GM21381 (cell line): ENCODE results near the gene KAT5.
"Not testable (repeated sequence)": the region's sequence is repeated elsewhere in the genome, so short reads cannot be mapped to it uniquely, and the experiment has no call there.

Source experiments
- ATAC-seq: cut with Tn5 transposase; IDR thresholded peaks from one replicate; pipeline ENCODE4 v1.9.1; 2021; ENCODE audit warnings: mild to moderate bottlenecking, moderate library complexity; ENCODE audit not compliant: unreplicated experiment

The KAT5 gene

DNA sequence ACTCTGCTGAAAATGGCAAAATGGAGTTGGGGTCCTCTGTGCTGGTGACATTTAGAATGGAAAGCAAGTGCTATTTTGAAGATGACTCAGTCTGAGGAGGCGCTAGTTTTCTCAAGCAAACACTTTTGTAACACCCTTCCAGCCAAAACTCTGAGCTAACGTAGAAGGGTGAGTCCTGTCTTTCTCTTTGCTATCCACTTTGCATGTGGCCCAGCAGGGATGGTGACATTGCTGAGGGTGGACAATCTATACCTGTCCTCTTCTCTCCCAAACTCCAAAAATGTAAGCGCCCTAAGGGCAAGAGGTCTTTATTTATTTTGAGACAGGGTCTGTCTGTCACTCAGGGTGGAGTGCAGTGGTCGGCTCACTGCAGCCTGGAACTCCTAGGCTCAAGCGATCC is 3.6 kb upstream of the KAT5 start:
- no peak for ATAC-seq

DNA sequence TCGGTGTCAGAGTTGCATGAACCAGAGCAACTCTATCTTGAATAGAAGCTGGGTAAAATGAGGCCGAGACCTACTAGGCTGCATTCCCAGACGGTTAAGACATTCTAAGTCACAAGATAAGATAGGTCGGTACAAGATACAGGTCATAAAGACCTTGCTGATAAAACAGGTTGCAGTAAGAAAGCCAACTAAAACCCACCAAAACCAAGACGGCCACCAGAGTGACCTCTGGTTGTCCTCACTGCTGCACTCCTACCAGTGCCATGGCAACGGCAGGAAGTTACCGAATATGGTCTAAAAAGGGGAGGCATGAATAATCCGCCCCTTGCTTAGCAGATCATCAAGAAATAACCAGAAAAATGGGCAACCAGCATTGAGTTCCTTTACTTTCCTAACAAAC is 2.4 kb upstream of the KAT5 start:
- no peak for ATAC-seq

DNA sequence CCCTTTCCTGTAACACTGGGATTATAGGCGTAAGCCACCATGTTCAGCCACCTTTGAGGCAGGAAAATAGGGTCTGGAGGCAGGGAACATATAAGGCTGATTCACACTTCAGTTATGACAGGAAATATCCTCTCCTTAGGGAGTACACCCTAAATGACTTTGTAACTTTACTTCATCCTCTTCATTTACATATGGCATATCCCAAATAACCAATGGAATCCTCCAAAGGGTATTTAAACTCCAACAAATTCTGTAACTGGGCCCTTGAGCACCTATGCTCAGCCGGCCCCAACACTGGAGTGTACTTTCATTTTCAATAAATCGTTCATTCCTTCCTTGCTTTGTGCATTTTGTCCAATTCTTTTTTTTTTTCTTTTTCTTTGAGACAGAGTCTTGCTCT is 1.6 kb upstream of the KAT5 start:
- no peak for ATAC-seq

DNA sequence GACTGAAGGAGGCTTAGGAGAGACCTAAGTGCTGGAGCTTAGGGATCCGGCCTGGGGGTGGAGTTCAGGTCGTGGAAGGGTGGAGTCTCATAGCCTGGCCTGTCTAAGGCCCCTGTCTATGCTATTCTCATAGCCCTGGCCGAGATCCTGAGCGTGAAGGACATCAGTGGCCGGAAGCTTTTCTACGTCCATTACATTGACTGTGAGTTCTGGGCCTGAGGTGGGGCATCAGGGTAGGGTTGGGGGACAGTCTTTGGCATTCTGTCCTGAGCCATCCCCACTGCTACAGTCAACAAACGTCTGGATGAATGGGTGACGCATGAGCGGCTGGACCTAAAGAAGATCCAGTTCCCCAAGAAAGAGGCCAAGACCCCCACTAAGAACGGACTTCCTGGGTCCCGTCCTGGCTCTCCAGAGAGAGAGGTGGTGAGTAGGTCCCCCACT is 603 bp downstream of the KAT5 start:
- no peak for ATAC-seq

DNA sequence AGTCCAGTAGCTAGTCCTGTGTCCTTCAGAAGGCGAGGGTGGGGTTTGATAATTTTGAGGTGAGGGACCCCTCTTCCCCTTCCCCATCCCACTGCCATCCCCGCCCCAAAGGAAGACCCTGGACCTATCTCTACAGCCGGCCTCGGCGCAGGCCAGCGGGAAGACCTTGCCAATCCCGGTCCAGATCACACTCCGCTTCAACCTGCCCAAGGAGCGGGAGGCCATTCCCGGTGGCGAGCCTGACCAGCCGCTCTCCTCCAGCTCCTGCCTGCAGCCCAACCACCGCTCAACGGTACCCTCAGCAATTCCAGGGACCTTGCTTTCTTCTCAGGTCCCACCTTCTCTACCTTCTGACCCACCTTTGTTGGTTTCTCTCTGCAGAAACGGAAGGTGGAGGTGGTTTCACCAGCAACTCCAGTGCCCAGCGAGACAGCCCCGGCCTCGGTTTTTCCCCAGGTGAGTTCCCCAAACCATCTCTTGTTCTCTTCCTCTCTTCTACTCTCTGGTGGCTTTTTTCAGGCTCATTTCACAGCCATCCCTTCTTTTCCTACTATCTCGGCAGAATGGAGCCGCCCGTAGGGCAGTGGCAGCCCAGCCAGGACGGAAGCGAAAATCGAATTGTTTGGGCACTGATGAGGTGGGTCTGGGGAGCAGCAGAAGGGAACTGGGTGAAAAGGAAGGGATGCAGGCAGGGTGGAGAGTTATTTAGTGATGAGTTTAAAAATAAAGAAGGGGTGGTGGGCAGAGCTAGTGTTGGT is 1.3 kb downstream of the KAT5 start:
- ATAC-seq: no peak

GRCh38 chr11:65714433-65714832 is 2.4 kb downstream of the KAT5 start:
- no peak for ATAC-seq

DNA sequence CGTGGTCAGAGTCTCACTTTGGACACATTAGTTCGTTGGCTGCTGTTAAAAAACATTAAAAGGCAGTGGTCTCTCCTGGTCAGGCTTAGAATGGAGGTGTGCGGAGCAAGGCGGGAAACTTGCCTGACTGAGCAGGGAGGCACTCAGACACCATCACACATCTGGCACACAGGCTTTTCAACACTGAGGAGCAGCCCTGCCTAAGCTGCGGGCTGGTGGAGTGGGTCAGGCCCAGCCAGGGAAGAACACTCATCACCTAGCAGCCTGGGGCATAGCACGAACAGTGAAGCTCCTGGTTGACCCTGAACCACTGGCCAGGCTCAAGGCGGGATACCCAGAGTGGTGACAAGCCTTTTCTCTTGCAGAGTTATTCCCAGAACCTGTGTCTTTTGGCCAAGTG is 4.2 kb downstream of the KAT5 start:
- ATAC-seq: no peak

- ATAC-seq: no peak
Observed at GRCh38 chr11:65716774-65717405, 4.8 kb downstream of the KAT5 start.

GRCh38 chr11:65717906-65718305 is 5.9 kb downstream of the KAT5 start:
- no peak for ATAC-seq

GRCh38 chr11:65718531-65718930 is 6.5 kb downstream of the KAT5 start:
- no peak for ATAC-seq

DNA sequence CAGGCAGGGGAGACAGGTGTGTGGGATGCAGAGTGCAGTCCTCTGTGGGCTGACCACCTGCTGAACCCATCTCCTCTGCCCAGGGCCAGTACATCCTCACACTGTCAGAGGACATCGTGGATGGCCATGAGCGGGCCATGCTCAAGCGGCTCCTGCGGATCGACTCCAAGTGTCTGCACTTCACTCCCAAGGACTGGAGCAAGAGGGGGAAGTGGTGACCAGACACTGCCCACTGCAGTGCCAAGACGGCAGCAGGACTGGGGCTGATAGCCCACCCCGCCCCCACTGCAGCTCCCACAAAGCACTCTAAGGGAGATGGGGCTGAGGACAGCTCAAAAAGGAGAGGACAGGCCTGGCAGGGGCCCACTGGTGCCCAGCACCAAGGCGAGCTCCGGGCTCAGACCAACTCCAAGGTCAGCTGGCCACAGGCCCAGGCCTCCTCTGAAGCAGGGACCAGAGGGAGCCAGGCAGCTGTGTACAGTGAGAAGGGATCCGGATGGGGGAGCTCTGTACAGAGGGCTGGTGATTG is 7.0 kb downstream of the KAT5 start:
- no peak for ATAC-seq

GRCh38 chr11:65719871-65720210 is 7.8 kb downstream of the KAT5 start:
- ATAC-seq: peak; percentile 12

GRCh38 chr11:65720211-65720934 is 8.3 kb downstream of the KAT5 start, which contains the start of gene RNASEH2C:
RNASEH2C (minus strand) TSS chr11:65720798; CDS start chr11:65720758, 40 bp downstream.
- ATAC-seq: peak; percentile 75

DNA sequence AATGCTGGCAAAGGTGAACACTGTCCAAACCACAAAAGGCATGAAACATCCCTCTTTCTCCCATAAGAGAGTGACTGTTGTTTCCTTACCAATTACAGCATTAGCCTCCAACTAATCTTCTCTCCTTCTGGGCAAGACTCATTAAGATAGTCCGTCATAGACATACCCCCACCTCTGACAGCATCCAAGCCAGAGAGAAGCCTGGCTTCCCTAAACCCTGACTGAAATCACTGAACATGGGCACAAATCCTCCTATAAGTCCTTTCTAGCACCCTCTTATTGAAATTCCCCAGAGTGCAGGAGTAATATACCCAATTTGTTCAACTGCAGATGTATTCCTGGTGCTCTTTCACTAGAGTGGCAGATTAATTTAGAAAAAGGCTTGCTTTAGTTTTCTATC is 10.2 kb downstream of the KAT5 start:
- ATAC-seq: no peak

GRCh38 chr11:65726660-65727059 is 14.6 kb downstream of the KAT5 start:
- ATAC-seq: no peak

GRCh38 chr11:65727865-65728264 is 15.8 kb downstream of the KAT5 start:
- no peak for ATAC-seq

DNA sequence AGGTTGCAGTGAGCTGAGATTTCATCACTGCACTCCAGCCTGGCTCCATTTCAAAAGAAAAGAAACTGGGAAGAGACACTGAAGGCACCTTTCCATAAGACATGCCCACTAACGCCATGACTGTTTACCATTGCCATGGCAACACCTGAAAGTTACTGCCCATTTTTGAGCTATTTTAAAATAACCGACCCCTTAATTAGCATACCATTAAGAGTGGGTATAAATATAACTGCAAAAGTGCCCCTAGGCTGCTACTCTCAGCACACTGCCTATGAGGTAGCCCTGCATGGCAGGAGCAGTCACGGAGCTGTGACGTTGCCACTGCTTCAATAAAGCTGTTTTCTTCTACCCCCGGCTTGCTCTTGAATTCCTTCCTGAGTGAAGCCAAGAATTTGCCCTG is 18.4 kb downstream of the KAT5 start:
- ATAC-seq: no peak

DNA sequence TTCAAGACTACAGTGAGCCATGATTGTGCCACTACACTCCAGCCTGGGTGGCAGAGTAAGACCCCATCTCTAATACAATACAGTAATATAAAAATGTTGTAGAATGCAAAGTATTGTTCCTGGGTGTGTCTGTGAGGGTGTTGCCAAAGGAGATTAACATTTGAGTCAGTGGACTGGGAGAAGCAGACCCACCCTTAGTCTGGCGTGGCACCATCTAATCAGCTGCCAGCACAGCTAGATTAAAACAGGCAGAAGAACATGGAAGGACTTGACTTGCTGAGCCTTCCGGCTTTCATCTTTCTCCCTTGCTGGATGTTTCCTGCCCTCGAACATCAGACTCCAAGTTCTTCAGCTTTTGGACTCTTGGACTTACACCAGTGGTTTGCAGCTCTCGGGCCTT is 23.1 kb downstream of the KAT5 start:
- not testable (repeated sequence) for ATAC-seq

GRCh38 chr11:65736810-65737209 is 24.8 kb downstream of the KAT5 start:
- ATAC-seq: no peak

DNA sequence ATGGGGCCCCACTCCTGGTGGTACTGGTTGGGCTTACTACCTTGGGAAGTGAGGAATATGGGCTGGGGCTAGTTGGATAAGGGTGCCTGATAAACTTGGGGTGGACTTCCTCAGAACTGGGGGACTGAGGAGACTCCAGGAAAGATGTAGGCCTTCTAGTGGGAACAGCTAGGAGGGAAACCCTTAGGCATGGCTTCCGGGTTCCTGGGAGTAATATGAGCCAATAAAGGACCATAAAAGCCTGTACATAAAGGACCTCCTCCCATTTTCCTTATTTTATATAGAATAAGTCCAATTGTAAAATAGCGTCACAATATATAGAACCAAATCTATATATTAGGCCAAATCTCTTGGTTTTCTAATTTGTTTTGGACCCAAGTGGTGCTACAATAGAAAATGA is 27.0 kb downstream of the KAT5 start:
- no peak for ATAC-seq

DNA sequence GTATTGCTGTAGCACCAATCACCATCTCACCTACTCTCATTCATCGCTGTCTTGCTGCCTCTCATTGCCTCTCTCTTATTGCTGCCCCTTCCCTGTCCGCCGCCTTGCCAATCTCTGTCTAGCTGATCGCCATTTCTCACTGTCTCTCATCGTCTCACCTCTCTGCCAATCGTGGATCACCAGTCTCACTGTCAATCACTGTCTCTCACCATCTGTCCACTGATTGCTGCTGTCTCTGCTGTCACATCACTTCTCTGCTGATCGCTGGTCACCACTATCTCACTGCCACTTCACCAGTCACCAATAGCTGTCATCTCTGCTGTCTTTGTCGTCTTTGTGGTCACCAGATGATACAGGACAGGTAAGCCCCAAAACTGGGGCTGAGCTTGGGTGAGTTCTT is 29.1 kb downstream of the KAT5 start:
- no peak for ATAC-seq

DNA sequence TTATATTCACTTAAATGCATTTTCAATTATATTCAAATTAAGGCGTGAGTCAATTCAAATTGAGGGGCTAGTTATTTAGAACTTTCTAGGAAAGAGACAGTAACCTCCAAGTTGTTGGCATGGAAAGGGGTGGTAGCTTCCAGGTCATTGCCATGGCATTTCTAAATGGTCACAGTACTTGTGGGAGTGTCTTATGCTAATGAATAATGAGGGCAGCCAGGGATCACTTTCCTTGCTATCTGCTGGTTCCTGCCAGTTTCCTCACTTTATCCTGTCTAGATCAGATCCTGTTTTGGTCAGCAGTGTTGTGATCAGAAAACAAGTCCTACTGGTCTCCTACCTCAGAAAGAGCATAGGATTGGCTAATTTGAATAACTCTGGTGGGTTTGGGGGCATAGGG is 30.3 kb downstream of the KAT5 start:
- ATAC-seq: no peak
